ENCODE measurements around the gene RPTOR.

DNA sequence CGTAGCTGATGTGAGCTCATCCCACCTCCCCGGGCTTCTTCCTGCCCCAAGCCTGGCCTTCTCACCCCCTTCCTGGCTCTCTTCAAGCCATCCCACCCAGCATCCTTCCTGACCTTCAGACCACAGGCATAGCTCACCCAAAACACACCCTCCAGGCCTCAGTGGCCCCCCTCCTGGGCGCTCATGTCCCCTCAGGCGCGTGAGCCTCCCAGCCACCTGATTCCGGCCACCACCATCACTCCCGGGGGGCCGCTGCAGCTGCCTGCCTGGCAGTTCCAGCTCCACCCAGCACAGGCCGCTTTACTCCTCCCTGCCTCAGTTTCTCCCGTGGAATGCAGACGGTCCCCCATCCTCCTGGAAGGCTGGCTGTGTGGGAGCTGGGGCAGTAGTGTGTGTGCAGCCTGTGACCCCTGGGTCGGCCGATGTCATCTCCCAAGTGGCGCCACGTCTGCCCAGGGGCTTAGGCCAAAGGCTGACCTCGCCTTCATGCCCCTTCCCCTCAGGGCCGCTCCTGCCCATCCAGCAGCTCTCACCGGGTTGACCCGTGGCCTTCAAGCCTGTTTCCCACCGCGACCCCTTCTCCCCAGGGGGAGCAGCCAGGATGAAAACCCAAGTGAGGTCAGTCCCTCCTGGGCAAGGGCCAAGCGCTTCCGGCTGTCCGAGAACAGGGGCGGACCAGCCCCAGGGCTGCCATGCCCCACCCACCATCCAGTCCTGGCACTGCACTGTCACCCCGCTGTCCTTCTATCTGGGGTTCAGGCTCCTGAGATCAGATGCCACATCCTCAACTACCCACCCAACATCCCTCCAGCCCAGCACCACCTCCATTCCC is 435.1 kb downstream of the RPTOR start:
- TF ChIP-seq CTCF (IDR thresholded peaks at IDR 0.05; ENCODE audit: insufficient read depth, low read depth, low read length) = no peak
- TF ChIP-seq EZH2 (IDR thresholded peaks at IDR 0.05; ENCODE audit: insufficient read depth, low read length) = no peak
